ENCODE results near the gene HBG1.

- no peak for TF ChIP-seq CTCF (IDR thresholded peaks at IDR 0.05)
- TF ChIP-seq REST (IDR thresholded peaks at IDR 0.05; ENCODE audit: insufficient read depth in 1 of 2, low read depth in 2 of 2, low read length in 1 of 2), result no peak
- no peak for TF ChIP-seq SIN3A (IDR thresholded peaks at IDR 0.05; ENCODE audit: borderline replicate concordance, insufficient read depth, low read depth, low read length)
Observed at GRCh38 chr11:5238486-5238885, 11.2 kb downstream of the HBG1 start.
